22Rv1 (cell line): ENCODE results near the gene PKNOX1.

ENCODE experiments used
- CTCF ChIP-seq: fragments of 450-650 bp; IDR thresholded peaks from 2 replicates; pipeline ENCODE4 v1.5.1; 2017; ENCODE audit warnings: mild to moderate bottlenecking
- ZFX ChIP-seq: fragments of 450-650 bp; IDR thresholded peaks from 2 replicates; pipeline ENCODE4 v1.6.1; 2017; ENCODE audit warnings: antibody characterized with exemption, borderline replicate concordance

GRCh38 chr21:42956824-42957630, 17.3 kb upstream of the PKNOX1 start:
- TF ChIP-seq CTCF (no peak), ZFX (no peak)
